ENCODE results near the gene PIK3CD. TPM values are rescaled to one million over a fixed set of nuclear protein-coding genes. Genes with fewer than 3 reads are reported as not detected.
"Not testable (repeated sequence)": the region's sequence is repeated elsewhere in the genome, so short reads cannot be mapped to it uniquely, and the experiment has no call there.

PIK3CD gene
- total and polyA plus RNA-seq, 8 donors = 2.8 to 74.1 (median 5.4) TPM

- H3K4me1 ChIP-seq = peaks cover 0 to 18% (median 7%) of the 10 kb centered on the region in 4 donors
These were observed 108.4 kb downstream of the PIK3CD start for GRCh38 chr1:9759939-9760338.

GRCh38 chr1:9760824-9761223, 109.3 kb downstream of the PIK3CD start:
- no peak for TF ChIP-seq CTCF (IDR thresholded peaks at IDR 0.05)
- TF ChIP-seq EP300 (IDR thresholded peaks at IDR 0.05) = no peak
- no peak for TF ChIP-seq POLR2A (IDR thresholded peaks at IDR 0.05)
- no peak for TF ChIP-seq POLR2AphosphoS5 (IDR thresholded peaks at IDR 0.05)
- Histone ChIP-seq H3K9me3 (no peaks in the 10 kb centered on the region), H3K4me1 (peaks cover 0 to 14% (median 5%) of the 10 kb centered on the region in 4 donors), H3K27me3 (no peaks in the 10 kb centered on the region), H3K36me3 (peaks cover 0 to 12% (median 0%) of the 10 kb centered on the region in 4 donors), H3K4me3 (no peak overlapping the region), H3K27ac (no peak overlapping the region)
- intact Hi-C loops (cut with DNase I; ENCODE audit: low total_unique reads) = no loop called here
- WGBS, 5 donors = 94 to 99% (median 96%) methylated on average over 6 of the region's 6 CpGs
- no peak for DNase-seq

More at GRCh38 chr1:9759939-9760338, 108.4 kb downstream of the PIK3CD start:
- no peak overlapping the region for H3K27ac ChIP-seq
- intact Hi-C loops (cut with DNase I; ENCODE audit: low total_unique reads) = no loop called here
- no peak overlapping the region for H3K4me3 ChIP-seq
- DNase-seq = no peak
- WGBS, 5 donors = 81 to 98% (median 91%) methylated on average over 2 of the region's 2 CpGs
- TF ChIP-seq CTCF (IDR thresholded peaks at IDR 0.05) (no peak), EP300 (IDR thresholded peaks at IDR 0.05) (no peak), POLR2A (IDR thresholded peaks at IDR 0.05) (no peak), POLR2AphosphoS5 (IDR thresholded peaks at IDR 0.05) (no peak)
- no peaks in the 10 kb centered on the region for H3K9me3 ChIP-seq
- H3K27me3 ChIP-seq = no peaks in the 10 kb centered on the region
- H3K36me3 ChIP-seq = peaks cover 0 to 13% (median 1%) of the 10 kb centered on the region in 4 donors

GRCh38 chr1:9761855-9762254, 110.3 kb downstream of the PIK3CD start:
- H3K9me3 ChIP-seq = no peaks in the 10 kb centered on the region
- no peak for DNase-seq
- no peak overlapping the region for H3K4me3 ChIP-seq
- TF ChIP-seq POLR2AphosphoS5 (IDR thresholded peaks at IDR 0.05) (no peak), EP300 (IDR thresholded peaks at IDR 0.05) (no peak), POLR2A (IDR thresholded peaks at IDR 0.05) (no peak), CTCF (IDR thresholded peaks at IDR 0.05) (no peak)
- H3K27me3 ChIP-seq = no peaks in the 10 kb centered on the region
- 92 to 98% (median 95%) methylated on average over 9 of the region's 9 CpGs for WGBS, 5 donors
- H3K27ac ChIP-seq = no peak overlapping the region
- intact Hi-C loops (cut with DNase I; ENCODE audit: low total_unique reads) = no loop called here
- H3K4me1 ChIP-seq = peaks cover 0 to 17% (median 8%) of the 10 kb centered on the region in 4 donors
- peaks cover 0 to 12% (median 0%) of the 10 kb centered on the region in 4 donors for H3K36me3 ChIP-seq

- H3K9me3 ChIP-seq; H3K27me3 ChIP-seq; DNase-seq; intact Hi-C loops (cut with DNase I; ENCODE audit: low total_unique reads); H3K27ac ChIP-seq; H3K4me3 ChIP-seq: not testable (repeated sequence)
- Histone ChIP-seq H3K4me1 (peaks cover 0 to 21% (median 8%) of the 10 kb centered on the region in 4 donors), H3K36me3 (peaks cover 0 to 12% (median 0%) of the 10 kb centered on the region in 4 donors)
- 94 to 98% (median 97%) methylated on average over 24 to 25 of the region's 25 CpGs for WGBS, 5 donors
These were observed 110.9 kb downstream of the PIK3CD start for GRCh38 chr1:9762446-9762845.

- no peak overlapping the region for H3K4me3 ChIP-seq
- H3K27me3 ChIP-seq = no peaks in the 10 kb centered on the region
- H3K4me1 ChIP-seq = peaks cover 0 to 20% (median 8%) of the 10 kb centered on the region in 4 donors
- intact Hi-C loops (cut with DNase I; ENCODE audit: low total_unique reads) = no loop called here
- H3K27ac ChIP-seq = no peak overlapping the region
- TF ChIP-seq EP300 (IDR thresholded peaks at IDR 0.05) (no peak), CTCF (IDR thresholded peaks at IDR 0.05) (no peak), POLR2AphosphoS5 (IDR thresholded peaks at IDR 0.05) (no peak), POLR2A (IDR thresholded peaks at IDR 0.05) (no peak)
- WGBS, 5 donors = 67 to 91% (median 80%) methylated on average over 2 of the region's 2 CpGs
- DNase-seq = no peak
- peaks cover 0 to 12% (median 0%) of the 10 kb centered on the region in 4 donors for H3K36me3 ChIP-seq
- no peaks in the 10 kb centered on the region for H3K9me3 ChIP-seq
These were observed 112.4 kb downstream of the PIK3CD start for GRCh38 chr1:9763914-9764313.
